Type B pancreatic cell (in vitro differentiated cells): ENCODE measurements around the gene MACF1. TPM values are rescaled to one million over a fixed set of nuclear protein-coding genes. Genes with fewer than 3 reads are reported as not detected.

Experiments
- DNase-seq: peaks from one replicate; pipeline ENCODE4 v3.0.0; 2021; ENCODE audit warnings: mixed read lengths; ENCODE audit not compliant: unreplicated experiment; ENCODE audit errors: extremely low spot score
- H3K27ac Mint-ChIP-seq: 2 replicates; pipeline ENCODE4 v1.8.0; 2021; ENCODE audit warnings: mild to moderate bottlenecking, mixed read lengths
- H3K27me3 Mint-ChIP-seq: 2 replicates; pipeline ENCODE4 v1.8.0; 2021; ENCODE audit warnings: mixed read lengths
- H3K36me3 Mint-ChIP-seq: 2 replicates; pipeline ENCODE4 v1.8.0; 2021; ENCODE audit warnings: mixed read lengths
- H3K4me1 Mint-ChIP-seq: one replicate; pipeline ENCODE4 v1.8.0; 2021; ENCODE audit warnings: mixed read lengths; ENCODE audit not compliant: unreplicated experiment
- H3K4me3 Mint-ChIP-seq: 2 replicates; pipeline ENCODE4 v1.8.0; 2021; ENCODE audit warnings: mild to moderate bottlenecking, mixed read lengths
- H3K9me3 Mint-ChIP-seq: 2 replicates; pipeline ENCODE4 v1.8.0; 2021; ENCODE audit warnings: mixed read lengths
- total RNA-seq: library from RNA; stranded (reverse); gene quantifications from 2 replicates; pipeline ENCODE4 v1.2.1, GENCODE V29; 2021; ENCODE audit warnings: low replicate concordance
- TF ChIP-seq, protein P1 (sequence below): fragments of 200-600 bp; sonication (generic); conservative IDR thresholded peaks from 2 replicates; pipeline ENCODE4 v1.5.0; 2021; ENCODE audit warnings: antibody characterized with exemption, mild to moderate bottlenecking

The MACF1 gene
- total RNA-seq, 1 donor from 2014 or later, result 201 TPM

DNA sequence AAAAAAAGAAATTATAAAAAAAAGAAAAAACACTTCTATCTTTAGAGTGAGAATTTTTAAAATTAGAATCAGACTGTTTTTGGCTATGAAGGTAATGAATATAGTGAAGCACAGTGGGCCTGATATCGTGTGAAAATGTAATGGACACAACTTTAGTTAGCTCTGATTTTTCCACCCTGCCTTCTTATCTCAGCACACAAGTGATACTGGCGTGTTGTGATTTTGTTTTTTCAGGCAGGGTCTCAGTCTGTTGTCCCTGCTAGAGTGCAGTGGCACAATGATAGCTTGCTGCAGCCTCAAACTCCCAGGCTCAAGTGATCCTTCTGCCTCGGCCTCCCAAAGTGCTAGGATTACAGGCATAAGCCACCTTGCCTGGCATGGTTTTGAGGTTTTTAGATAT, 22.3 kb downstream of the MACF1 start:
- Mint-ChIP-seq H3K36me3 (no peaks in the 10 kb centered on the region), H3K9me3 (no peaks in the 10 kb centered on the region), H3K27ac (no peak overlapping the region), H3K27me3 (no peaks in the 10 kb centered on the region), H3K4me1 (peaks cover 11% of the 10 kb centered on the region), H3K4me3 (no peak overlapping the region)
- no peak for DNase-seq
- TF ChIP-seq, protein P1, sequence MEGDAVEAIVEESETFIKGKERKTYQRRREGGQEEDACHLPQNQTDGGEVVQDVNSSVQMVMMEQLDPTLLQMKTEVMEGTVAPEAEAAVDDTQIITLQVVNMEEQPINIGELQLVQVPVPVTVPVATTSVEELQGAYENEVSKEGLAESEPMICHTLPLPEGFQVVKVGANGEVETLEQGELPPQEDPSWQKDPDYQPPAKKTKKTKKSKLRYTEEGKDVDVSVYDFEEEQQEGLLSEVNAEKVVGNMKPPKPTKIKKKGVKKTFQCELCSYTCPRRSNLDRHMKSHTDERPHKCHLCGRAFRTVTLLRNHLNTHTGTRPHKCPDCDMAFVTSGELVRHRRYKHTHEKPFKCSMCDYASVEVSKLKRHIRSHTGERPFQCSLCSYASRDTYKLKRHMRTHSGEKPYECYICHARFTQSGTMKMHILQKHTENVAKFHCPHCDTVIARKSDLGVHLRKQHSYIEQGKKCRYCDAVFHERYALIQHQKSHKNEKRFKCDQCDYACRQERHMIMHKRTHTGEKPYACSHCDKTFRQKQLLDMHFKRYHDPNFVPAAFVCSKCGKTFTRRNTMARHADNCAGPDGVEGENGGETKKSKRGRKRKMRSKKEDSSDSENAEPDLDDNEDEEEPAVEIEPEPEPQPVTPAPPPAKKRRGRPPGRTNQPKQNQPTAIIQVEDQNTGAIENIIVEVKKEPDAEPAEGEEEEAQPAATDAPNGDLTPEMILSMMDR, result no peak

DNA sequence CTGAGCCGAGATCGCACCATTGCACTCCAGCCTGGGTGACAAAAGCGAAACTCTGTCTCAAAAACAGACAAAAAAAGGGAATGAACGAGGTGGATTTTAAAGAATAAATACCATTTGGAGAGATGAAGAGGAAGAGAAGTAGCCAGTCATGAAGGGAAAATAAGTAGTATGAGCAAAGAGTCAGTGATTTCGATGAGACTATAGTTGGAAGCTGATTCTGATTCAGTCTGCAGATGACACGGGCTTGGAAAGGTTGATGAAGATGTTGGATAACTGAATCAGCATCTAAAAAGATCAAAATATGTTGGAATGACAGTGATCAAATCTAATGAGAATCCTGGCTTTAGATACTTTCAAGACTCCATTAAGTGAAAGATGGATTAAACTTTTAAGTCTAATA, 23.8 kb downstream of the MACF1 start:
- no peaks in the 10 kb centered on the region for H3K9me3 Mint-ChIP-seq
- peaks cover 5% of the 10 kb centered on the region for H3K36me3 Mint-ChIP-seq
- H3K4me3 Mint-ChIP-seq, result no peak overlapping the region
- H3K27me3 Mint-ChIP-seq, result no peaks in the 10 kb centered on the region
- TF ChIP-seq, protein P1, result no peak
- peaks cover 15% of the 10 kb centered on the region for H3K4me1 Mint-ChIP-seq
- H3K27ac Mint-ChIP-seq, result no peak overlapping the region
- no peak for DNase-seq

DNA sequence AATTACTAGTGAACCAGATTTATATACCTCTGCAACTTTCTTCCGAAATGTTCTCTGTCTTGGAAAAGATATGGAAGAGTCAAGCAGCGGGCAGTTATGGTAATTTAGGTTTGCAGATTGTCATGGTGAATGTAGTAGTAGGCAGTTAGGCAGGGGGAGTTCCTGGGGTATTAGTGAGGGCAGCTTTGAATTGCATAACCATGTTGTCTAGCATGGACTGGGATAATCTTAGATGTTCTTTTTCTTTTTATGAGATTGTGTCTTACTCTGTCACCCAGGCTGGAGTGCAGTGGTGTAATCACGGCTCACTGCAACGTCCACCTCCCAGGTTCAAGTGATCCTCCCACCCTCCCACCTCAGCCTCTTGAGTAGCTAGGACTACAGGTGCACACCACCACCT, 25.0 kb downstream of the MACF1 start:
- no peak for DNase-seq
- Mint-ChIP-seq H3K4me1 (peaks cover 15% of the 10 kb centered on the region), H3K27me3 (no peaks in the 10 kb centered on the region), H3K36me3 (peaks cover 7% of the 10 kb centered on the region), H3K4me3 (no peak overlapping the region), H3K9me3 (no peaks in the 10 kb centered on the region), H3K27ac (no peak overlapping the region)
- TF ChIP-seq, protein P1, result no peak

DNA sequence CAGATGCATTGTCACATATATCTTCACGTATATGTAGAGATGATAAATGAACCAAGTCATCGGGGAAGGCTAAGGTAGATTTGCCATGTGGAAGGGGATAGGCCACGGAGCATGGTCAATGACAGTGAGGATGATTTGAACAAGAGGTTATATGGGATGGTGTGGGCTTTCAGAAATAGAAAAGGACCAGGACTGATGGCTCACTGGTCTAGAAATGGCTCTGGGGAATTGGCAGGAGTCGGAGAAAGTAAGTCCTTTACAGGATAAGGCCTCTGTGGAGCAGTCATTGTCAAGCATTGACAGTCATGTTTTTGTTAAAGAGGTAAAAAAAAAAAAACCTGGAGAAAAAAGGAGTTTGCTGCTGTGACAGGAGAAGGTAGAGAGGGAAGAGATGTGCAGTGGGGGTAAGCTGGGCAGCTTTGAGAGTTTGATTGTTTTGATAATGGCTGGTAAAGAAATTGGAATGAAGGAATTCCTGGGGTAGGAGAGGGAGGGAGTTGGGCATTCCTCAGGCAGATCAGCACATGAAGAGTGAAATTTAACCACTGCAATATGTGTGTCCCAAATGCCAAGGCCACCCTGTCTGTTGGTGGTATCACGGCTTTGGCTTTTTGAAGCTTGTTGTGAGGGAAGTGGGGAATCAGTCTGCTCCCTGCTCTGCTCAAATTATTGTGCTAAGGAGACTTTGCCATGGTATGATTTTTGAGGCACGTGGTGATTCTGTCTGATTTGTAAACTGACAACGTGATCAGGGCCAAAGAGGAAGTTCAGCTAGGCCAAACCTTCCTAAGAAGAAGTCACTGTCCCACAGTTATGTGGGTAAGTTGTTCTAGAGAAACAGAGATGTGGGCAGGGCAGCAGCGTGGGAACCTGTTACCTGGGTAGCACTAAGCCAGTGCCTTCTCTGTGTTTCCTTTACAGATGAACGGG, 26.0 kb downstream of the MACF1 start:
- peak overlapping the region; percentile 12 for H3K27ac Mint-ChIP-seq
- TF ChIP-seq, protein P1, result no peak
- H3K4me3 Mint-ChIP-seq, result no peak overlapping the region
- no peaks in the 10 kb centered on the region for H3K27me3 Mint-ChIP-seq
- H3K4me1 Mint-ChIP-seq, result peaks cover 15% of the 10 kb centered on the region
- peaks cover 3% of the 10 kb centered on the region for H3K9me3 Mint-ChIP-seq
- DNase-seq, result no peak
- H3K36me3 Mint-ChIP-seq, result peaks cover 11% of the 10 kb centered on the region

DNA sequence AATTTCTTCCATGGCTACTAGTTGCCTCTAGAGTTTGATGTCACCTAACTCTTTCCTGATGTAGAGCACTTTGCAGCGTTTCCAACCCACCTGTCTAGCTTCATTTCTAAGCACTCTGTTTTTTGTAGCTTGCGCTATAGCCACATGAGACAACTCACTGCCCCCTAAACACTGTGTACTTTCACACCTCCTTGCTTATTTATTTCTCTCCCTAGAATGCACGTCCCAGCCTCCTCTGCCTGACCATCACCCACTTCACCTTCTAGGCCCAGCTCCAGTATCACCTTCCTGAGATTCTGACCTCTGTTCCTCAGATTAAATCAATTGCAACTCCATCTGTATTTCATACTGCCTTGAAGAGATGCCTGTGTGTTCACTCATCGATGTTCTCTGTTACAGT, 32.5 kb downstream of the MACF1 start:
- TF ChIP-seq, protein P1, result no peak
- no peak for DNase-seq
- peaks cover 5% of the 10 kb centered on the region for H3K9me3 Mint-ChIP-seq
- no peak overlapping the region for H3K4me3 Mint-ChIP-seq
- H3K4me1 Mint-ChIP-seq, result peaks cover 16% of the 10 kb centered on the region
- H3K27ac Mint-ChIP-seq, result peak overlapping the region; percentile 9
- peaks cover 22% of the 10 kb centered on the region for H3K36me3 Mint-ChIP-seq
- H3K27me3 Mint-ChIP-seq, result no peaks in the 10 kb centered on the region
